K562 (cell line): ENCODE results near the gene RCHY1.

Source experiments
- RNF2 ChIP-seq: sonication (generic); IDR thresholded peaks from 2 replicates; pipeline ENCODE4 v1.6.1; 2016
- ZNF175 ChIP-seq: fragments of 200-800 bp; sonication (Bioruptor generic); IDR thresholded peaks from 2 replicates; pipeline ENCODE4 v1.6.1; 2016; ENCODE audit warnings: low read depth, mild to moderate bottlenecking, missing genetic modification characterization, missing compliant biosample characterization
- ZNF280B ChIP-seq: fragments of 250-450 bp; sonication (Bioruptor Pico); IDR thresholded peaks from 2 replicates; pipeline ENCODE4 v1.5.1; 2021; ENCODE audit warnings: mild to moderate bottlenecking

- no peak for TF ChIP-seq ZNF175 (CRISPR knock-in tag)
- no peak for TF ChIP-seq ZNF280B (CRISPR knock-in tag)
- TF ChIP-seq RNF2 = no peak
These were observed 14.3 kb downstream of the RCHY1 start for GRCh38 chr4:75499900-75500299.
